H9 (cell line): ENCODE data around the gene GJB6. TPM values are rescaled to one million over a fixed set of nuclear protein-coding genes. Genes with fewer than 3 reads are reported as not detected.

ENCODE experiments used
- DNase-seq: peaks from one replicate; pipeline ENCODE4 v3.0.0-alpha.2; 2017
- H2AFZ ChIP-seq: one replicate; pipeline ENCODE4 v1.6.1; 2013; ENCODE audit warnings: mild to moderate bottlenecking, low read length, control low read depth, moderate library complexity
- H2AK5ac ChIP-seq: 2 replicates; pipeline ENCODE4 v1.6.1; 2013; ENCODE audit warnings: low read length, control low read depth, mixed read lengths; ENCODE audit not compliant: insufficient read length
- H2BK120ac ChIP-seq: one replicate; pipeline ENCODE4 v1.6.1; 2013; ENCODE audit warnings: low read depth, mild to moderate bottlenecking, low read length, control low read depth, inconsistent platforms; ENCODE audit not compliant: poor library complexity, severe bottlenecking
- H2BK12ac ChIP-seq: 2 replicates; pipeline ENCODE4 v1.6.1; 2013; ENCODE audit warnings: low read length, control low read depth, mixed read lengths, low read depth; ENCODE audit not compliant: insufficient read length
- H2BK15ac ChIP-seq: 2 replicates; pipeline ENCODE4 v1.6.1; 2013; ENCODE audit warnings: low read depth, low read length, control low read depth
- H2BK20ac ChIP-seq: one replicate; pipeline ENCODE4 v1.6.1; 2013; ENCODE audit warnings: low read depth, mild to moderate bottlenecking, low read length, control low read depth, inconsistent platforms; ENCODE audit not compliant: poor library complexity, severe bottlenecking
- H2BK5ac ChIP-seq: 2 replicates; pipeline ENCODE4 v1.6.1; 2013; ENCODE audit warnings: low read length, control low read depth, mixed read lengths; ENCODE audit not compliant: insufficient read length
- H3K14ac ChIP-seq: 2 replicates; pipeline ENCODE4 v1.6.1; 2013; ENCODE audit warnings: low read length, control low read depth; ENCODE audit not compliant: insufficient read depth
- H3K18ac ChIP-seq: 2 replicates; pipeline ENCODE4 v1.6.1; 2013; ENCODE audit warnings: low read depth, mild to moderate bottlenecking, mixed read lengths, low read length, control low read depth; ENCODE audit not compliant: insufficient read length
- H3K23ac ChIP-seq: 2 replicates; pipeline ENCODE4 v1.6.1; 2013; ENCODE audit warnings: low read length, control low read depth, mixed read lengths, low read depth; ENCODE audit not compliant: insufficient read length
- H3K23me2 ChIP-seq: 2 replicates; pipeline ENCODE4 v1.6.1; 2013; ENCODE audit warnings: low read depth, mild to moderate bottlenecking, mixed read lengths, low read length, control low read depth; ENCODE audit not compliant: insufficient read length, poor library complexity, severe bottlenecking
- H3K27ac ChIP-seq: 2 replicates; pipeline ENCODE4 v1.5.1; 2013; ENCODE audit warnings: low read length, control low read depth, mixed read lengths, low read depth; ENCODE audit not compliant: insufficient read length
- H3K27me3 ChIP-seq: 2 replicates; pipeline ENCODE4 v1.6.1; 2013; ENCODE audit warnings: low read length, control low read depth, inconsistent platforms; ENCODE audit not compliant: insufficient read depth
- H3K4ac ChIP-seq: 2 replicates; pipeline ENCODE4 v1.6.1; 2013; ENCODE audit warnings: low read depth, mild to moderate bottlenecking, control low read depth, inconsistent platforms, low read length, moderate library complexity
- H3K4me1 ChIP-seq: 2 replicates; pipeline ENCODE4 v1.6.1; 2013; ENCODE audit warnings: low read length, control low read depth, inconsistent platforms; ENCODE audit not compliant: insufficient read depth
- H3K4me2 ChIP-seq: 2 replicates; pipeline ENCODE4 v1.6.1; 2013; ENCODE audit warnings: low read length, control low read depth, mixed read lengths; ENCODE audit not compliant: insufficient read length, insufficient read depth
- H3K56ac ChIP-seq: 2 replicates; pipeline ENCODE4 v1.6.1; 2013; ENCODE audit warnings: low read depth, mild to moderate bottlenecking, mixed read lengths, low read length, control low read depth; ENCODE audit not compliant: insufficient read length
- H3K79me1 ChIP-seq: 2 replicates; pipeline ENCODE4 v1.6.1; 2013; ENCODE audit warnings: low read depth, mild to moderate bottlenecking, moderate library complexity, low read length, control low read depth, inconsistent platforms; ENCODE audit not compliant: insufficient read depth, poor library complexity, severe bottlenecking
- H3K79me2 ChIP-seq: 2 replicates; pipeline ENCODE4 v1.6.1; 2013; ENCODE audit warnings: low read length, control low read depth, inconsistent platforms; ENCODE audit not compliant: insufficient read depth
- H3K9ac ChIP-seq: 2 replicates; pipeline ENCODE4 v1.6.1; 2013; ENCODE audit warnings: low read length, control low read depth, mixed read lengths; ENCODE audit not compliant: insufficient read length; ENCODE audit errors: extremely low read depth
- H3K9me3 ChIP-seq: one replicate; pipeline ENCODE4 v1.6.1; 2013; ENCODE audit warnings: low read depth, low read length, inconsistent platforms; ENCODE audit not compliant: control insufficient read depth
- H3T11ph ChIP-seq: one replicate; pipeline ENCODE4 v1.6.1; 2013; ENCODE audit warnings: mild to moderate bottlenecking, low read length, control low read depth, inconsistent platforms
- H4K20me1 ChIP-seq: one replicate; pipeline ENCODE4 v1.6.1; 2013; ENCODE audit not compliant: control insufficient read depth, insufficient read length, insufficient read depth
- H4K5ac ChIP-seq: 2 replicates; pipeline ENCODE4 v1.6.1; 2013; ENCODE audit warnings: low read depth, mild to moderate bottlenecking, mixed read lengths, low read length, control low read depth; ENCODE audit not compliant: insufficient read length
- H4K8ac ChIP-seq: replicated peaks from 2 replicates; pipeline ENCODE4 v1.6.1; 2013; ENCODE audit warnings: low read length, control low read depth, mixed read lengths, low read depth; ENCODE audit not compliant: insufficient read length
- H4K91ac ChIP-seq: 2 replicates; pipeline ENCODE4 v1.6.1; 2013; ENCODE audit warnings: low read depth, mild to moderate bottlenecking, moderate library complexity, mixed read lengths, low read length, control low read depth; ENCODE audit not compliant: insufficient read length
- H3K27ac Mint-ChIP-seq, 3 experiments: 2 replicates in 2 of 3; 3 replicates in 1 of 3; pipeline ENCODE4 v1.8.0; 2020 to 2021; ENCODE audit warnings: mixed read lengths in 3 of 3, mild to moderate bottlenecking in 1 of 3, moderate library complexity in 1 of 3
- H3K27me3 Mint-ChIP-seq: 2 replicates; pipeline ENCODE4 v1.8.0; 2021; ENCODE audit warnings: low read depth, mild to moderate bottlenecking, moderate library complexity, mixed read lengths
- H3K36me3 Mint-ChIP-seq, 3 experiments: 2 replicates in 2 of 3; 3 replicates in 1 of 3; pipeline ENCODE4 v1.8.0; 2020 to 2021; ENCODE audit warnings: low read depth in 3 of 3, mixed read lengths in 3 of 3; ENCODE audit not compliant: insufficient read depth in 1 of 3
- H3K4me1 Mint-ChIP-seq, 2 experiments: 2 replicates each; pipeline ENCODE4 v1.8.0; 2020; ENCODE audit warnings: mixed read lengths in 2 of 2
- H3K4me3 Mint-ChIP-seq, 2 experiments: 2 replicates in 1 of 2; 3 replicates in 1 of 2; pipeline ENCODE4 v1.8.0; 2020 to 2021; ENCODE audit warnings: mild to moderate bottlenecking in 2 of 2, mixed read lengths in 2 of 2, moderate library complexity in 1 of 2
- H3K9me3 Mint-ChIP-seq, 2 experiments: 2 replicates in 1 of 2; 3 replicates in 1 of 2; pipeline ENCODE4 v1.8.0; 2020; ENCODE audit warnings: mild to moderate bottlenecking in 2 of 2, mixed read lengths in 2 of 2, moderate library complexity in 1 of 2
- CTCF ChIP-seq: fragments of 200-600 bp; sonication (generic); conservative IDR thresholded peaks from 3 replicates; pipeline ENCODE4 v1.8.0; 2021; ENCODE audit warnings: antibody characterized with exemption, mild to moderate bottlenecking
- WGBS: extraction: QIAGEN DNeasy Blood & Tissue Kit; methylation state at CpG from one replicate; pipeline ENCODE4 v1.1.7; 2013; ENCODE audit warnings: missing lambda C conversion rate, low lambda C conversion rate, mixed read lengths; ENCODE audit not compliant: insufficient read length; ENCODE audit errors: extremely low coverage; 5-methylcytosine and 5-hydroxymethylcytosine counted together
- total RNA-seq: library from RNA; stranded (reverse); gene quantifications from 2 replicates; pipeline ENCODE4 v1.2.1, GENCODE V29; 2021

GJB6 gene
- total RNA-seq, 1 experiment from 2014 or later, result not detected

- peaks cover 0 to 3% of the 10 kb centered on the region in 2 experiments; a peak in 3 of 5 replicates for H3K9me3 Mint-ChIP-seq
- H3K27ac Mint-ChIP-seq, result no peak overlapping the region
- H3K9me3 ChIP-seq, result no peaks in the 10 kb centered on the region
- H3K4ac ChIP-seq, result no peak overlapping the region
- no peaks in the 10 kb centered on the region; a peak in 1 of 7 replicates for H3K36me3 Mint-ChIP-seq
- no peak overlapping the region for H2BK5ac ChIP-seq
- no peak overlapping the region for H3K14ac ChIP-seq
- DNase-seq, result no peak
- peaks cover 4 to 9% of the 10 kb centered on the region in 2 experiments for H3K4me1 Mint-ChIP-seq
- H4K5ac ChIP-seq, result no peak overlapping the region
- H3K27me3 Mint-ChIP-seq, result peaks cover 7% of the 10 kb centered on the region
- H3T11ph ChIP-seq, result no peak overlapping the region
- no peak overlapping the region for H3K23ac ChIP-seq
- H3K4me1 ChIP-seq, result peaks cover 2% of the 10 kb centered on the region; the same call in 1 of the 2 replicates
- H4K8ac ChIP-seq, result no peak overlapping the region
- no peak overlapping the region for H4K91ac ChIP-seq
- H3K27ac ChIP-seq, result no peak overlapping the region
- no peak overlapping the region for H3K9ac ChIP-seq
- H3K4me3 Mint-ChIP-seq, result no peak overlapping the region
- H2BK12ac ChIP-seq, result no peak overlapping the region
- no peak overlapping the region for H2BK20ac ChIP-seq
- H3K79me1 ChIP-seq, result no peaks in the 10 kb centered on the region
- no peak overlapping the region for H2AK5ac ChIP-seq
- no peak overlapping the region for H3K18ac ChIP-seq
- H4K20me1 ChIP-seq, result no peaks in the 10 kb centered on the region
- TF ChIP-seq CTCF, result no peak
- H2BK120ac ChIP-seq, result no peak overlapping the region
- no peaks in the 10 kb centered on the region for H3K79me2 ChIP-seq
- no CpG with 5 or more reads among the region's 3 CpGs for WGBS
- no peak overlapping the region for H2AFZ ChIP-seq
- H3K56ac ChIP-seq, result no peak overlapping the region
- H3K27me3 ChIP-seq, result no peaks in the 10 kb centered on the region
- no peak overlapping the region for H2BK15ac ChIP-seq
- no peak overlapping the region for H3K4me2 ChIP-seq
- no peaks in the 10 kb centered on the region for H3K23me2 ChIP-seq
Observed at GRCh38 chr13:20217168-20217567, 15.0 kb downstream of the GJB6 start.
